AG20443 (cell line): Measurements from ENCODE around the gene COBL.

Source experiments
- DNase-seq: peaks from one replicate; pipeline ENCODE4 v3.0.0; 2012; ENCODE audit warnings: low spot score, mixed read lengths

COBL gene

DNA sequence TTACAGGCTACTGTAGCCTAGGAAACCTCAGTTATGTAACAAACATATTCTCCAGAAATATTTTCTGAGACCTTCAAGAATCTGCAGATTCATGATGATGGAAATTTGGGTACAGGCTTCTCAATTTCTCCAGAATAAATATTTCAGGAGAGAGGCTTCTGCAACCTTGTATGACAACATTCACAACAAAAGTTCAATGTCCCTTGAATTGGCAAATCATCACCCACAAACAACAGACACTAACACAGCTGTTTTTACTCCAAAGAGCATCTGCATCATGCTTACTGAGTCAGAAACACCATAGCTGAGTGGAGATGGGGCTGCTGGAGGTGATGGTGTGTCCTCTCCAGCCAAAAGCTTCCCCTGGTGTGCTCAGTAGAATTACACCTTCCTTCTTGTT lies 9.3 kb upstream of the COBL start:
- DNase-seq, result no peak

DNA sequence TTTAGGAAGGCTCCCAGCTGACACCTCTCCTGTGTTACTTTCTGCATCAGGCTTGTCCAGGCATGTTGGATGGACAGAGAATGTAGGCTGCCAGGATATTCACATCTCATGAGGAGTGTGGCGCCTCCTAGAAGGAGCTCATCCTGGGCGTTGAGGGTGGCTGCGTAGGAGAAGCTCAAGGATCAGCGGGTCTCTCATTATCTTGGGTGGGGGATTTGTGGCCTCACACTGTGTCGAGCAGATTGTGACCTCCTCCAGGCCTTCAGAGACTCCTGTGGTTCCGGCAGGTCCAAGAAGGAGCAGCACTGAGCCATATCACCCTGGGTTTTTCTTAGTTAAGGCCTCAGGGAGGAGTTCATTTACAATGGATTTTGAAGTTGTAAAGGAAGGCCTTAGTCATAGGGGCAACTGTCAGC lies 8.7 kb upstream of the COBL start:
- DNase-seq, result no peak

DNA sequence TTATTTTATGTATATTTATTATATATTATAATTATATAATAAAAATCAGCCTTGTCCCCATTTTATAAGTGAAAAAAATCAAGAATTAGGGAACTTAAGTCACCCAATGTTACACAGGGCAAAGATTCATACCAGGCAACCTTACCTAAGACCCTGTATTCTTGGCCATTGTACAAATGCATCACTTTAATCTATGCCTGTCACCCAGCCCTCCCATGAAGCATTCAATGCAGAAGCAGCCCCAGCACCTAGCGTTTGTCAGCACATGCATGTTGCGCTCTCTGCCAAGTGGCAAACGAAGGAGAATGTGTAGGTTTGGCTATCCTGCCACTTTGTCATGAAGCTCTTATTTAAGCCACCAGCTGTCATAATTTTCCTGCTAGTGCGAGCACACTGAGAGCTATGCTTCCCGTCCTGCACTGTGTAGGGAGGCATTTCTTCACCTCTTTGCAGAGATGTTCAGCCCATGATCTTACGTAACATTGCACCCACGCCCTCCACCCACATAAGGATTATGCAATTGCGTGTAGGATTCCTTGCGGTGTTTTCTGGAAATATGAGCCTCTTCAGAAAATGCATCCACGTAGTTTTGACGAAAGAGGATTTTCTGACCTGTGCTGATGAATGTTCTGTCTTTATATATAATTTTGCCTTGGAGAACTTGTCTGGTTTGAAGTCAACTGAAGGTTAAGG lies 7.7 kb upstream of the COBL start:
- no peak for DNase-seq

DNA sequence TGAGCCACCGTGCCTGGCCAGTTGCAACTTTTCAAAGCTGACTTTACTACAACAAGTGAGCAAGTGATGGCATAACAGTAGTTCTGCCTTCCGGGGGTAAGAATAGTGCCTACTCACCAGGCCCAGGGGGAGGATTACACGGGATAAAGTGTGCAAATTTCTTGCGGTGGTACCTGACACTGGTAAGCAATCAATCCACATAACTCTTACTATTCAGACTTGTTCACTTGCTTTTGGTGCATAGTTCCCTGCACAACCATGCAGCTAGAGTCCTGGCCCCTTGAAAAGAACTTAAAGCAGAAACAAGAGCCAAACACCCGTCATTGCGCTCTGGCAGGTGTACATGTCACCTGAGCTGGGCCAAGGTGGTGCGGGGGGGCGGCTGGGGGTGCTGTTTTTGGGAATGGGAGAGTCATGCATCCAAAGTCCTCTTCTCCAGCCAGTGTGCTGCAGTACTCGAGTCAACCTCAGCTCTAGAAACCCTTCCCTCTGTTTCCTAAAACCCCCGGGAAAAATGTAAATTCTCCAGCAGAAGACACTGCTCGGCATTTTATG lies 5.4 kb upstream of the COBL start:
- DNase-seq, result no peak

DNA sequence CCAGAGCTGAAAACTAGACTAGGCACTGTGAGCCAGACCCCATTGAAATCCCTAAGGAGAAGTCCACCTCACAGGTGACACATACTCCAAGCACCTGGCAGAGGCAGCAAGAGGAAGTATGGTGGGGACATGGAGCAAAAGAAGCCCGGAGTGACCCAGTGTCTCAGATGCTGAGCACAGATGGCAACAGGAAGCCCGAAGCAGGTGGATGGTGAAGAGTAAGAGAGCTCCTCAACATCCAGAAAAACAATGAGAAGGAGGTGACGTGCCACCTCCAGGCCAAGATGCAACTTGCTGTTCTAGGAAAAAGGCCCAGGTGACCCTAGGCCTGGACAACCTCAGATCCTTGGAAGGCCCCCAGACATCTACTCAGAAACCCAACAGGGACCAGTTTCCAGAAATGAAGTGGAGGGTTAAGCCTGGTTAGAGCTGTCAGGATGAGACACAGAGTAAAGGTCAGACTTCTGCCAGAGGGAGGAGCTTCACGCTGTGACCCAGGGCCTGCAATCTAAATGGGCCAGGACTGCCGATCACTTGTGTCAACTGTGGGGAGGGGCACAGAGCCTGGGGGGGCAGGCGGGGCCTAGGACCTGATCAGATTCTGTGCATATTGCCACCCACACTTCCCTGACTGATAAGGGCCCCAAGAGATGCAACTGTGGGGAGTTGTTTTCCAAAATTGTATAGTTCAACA lies 2.4 kb upstream of the COBL start:
- no peak for DNase-seq

DNA sequence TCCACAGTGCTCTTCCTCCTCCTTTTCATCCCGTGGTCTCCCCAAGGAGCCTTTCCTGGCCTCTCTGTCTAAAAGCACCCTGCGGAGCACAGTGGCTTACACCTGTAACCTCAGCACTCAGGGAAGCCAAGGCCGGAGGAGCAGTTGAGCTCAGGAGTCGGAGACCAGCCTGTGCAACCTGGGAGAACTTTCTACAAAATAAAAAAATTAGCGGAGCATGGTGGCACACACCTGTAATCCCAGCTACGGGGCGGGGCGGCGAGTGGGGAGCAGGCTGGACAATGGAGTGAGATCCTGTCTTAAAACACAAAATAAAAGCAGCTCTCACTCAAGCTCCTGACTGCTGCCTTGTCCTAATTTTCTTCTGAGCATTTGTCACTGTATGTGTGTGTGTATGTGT lies 1.4 kb upstream of the COBL start:
- no peak for DNase-seq

DNA sequence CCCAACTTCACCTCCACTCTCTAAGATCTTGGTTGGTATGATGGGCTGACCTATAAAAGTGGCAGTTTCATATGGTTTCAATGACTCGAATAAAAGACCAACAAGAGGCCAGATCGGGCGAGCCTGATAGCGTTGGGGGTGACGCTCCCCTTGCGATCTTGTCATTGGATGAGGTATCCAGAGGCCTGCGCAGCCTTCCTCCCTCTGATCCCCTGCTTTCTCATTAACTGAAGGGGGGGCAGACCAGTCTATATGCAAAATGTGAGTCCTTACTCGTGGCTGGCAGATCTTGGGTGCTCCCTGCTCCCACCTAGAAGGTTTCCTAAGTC lies 937 bp upstream of the COBL start:
- DNase-seq, result no peak

DNA sequence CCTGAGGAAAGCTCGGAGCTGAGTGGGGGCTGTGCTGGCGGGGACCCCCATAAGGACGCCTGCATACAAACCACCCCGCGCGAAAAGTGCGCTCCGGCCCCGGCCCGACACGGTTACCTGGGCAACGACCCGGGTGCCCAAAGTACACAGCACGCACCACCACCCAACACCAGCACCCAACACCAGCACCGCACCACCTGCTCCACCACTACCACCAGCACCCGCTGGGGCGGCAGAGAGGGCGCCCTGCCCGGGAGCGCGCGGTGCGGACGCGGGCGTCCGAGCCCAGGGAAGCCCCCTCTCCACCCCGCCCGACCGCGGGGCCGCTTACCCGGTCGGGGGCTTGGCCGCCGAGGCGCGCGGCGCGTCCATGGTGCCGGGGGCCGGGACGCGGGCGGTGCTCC lies 345 bp downstream of the COBL start:
- no peak for DNase-seq

DNA sequence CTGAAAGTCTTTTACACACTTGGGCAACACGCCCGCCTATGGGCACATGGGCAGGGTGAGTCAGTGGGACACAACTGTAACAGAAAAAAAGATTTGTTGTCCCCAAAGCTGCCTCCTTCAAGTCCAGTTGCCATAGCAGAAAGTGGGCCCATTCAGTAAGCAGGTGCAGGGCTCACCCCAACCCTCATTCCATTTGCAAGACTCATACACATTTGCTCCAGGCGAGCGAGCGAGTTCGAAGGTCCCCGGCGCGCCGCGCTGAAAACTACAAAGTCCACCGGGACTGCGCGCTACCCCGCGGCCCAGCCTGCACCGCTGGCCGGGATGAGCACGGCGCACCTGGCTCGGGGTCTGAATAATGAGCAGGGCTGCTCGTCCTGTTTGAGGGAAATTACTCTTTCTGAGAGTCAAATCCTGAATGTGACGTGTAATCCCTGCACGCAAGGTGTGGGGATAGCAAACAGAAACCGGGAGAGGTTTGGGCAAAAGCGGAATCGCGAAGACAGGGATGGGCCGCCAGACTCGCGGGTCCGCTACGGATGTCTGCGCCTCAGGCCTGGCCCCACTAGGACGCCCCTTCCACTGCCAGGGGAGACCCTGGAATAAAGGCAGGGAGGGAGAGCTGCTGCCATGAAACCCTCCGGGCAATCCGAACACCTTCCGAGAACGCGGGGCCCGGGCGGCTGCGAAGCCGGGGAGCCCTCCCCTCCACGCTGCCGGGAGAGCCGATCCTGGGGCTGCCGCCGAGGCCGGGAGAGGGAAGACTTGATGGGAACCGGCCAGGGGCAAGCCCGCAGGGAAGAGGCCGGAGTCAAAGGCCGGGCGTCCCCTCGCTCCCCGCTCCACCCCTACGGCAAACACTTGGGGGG lies 982 bp downstream of the COBL start:
- DNase-seq, result peak; percentile 24

DNA sequence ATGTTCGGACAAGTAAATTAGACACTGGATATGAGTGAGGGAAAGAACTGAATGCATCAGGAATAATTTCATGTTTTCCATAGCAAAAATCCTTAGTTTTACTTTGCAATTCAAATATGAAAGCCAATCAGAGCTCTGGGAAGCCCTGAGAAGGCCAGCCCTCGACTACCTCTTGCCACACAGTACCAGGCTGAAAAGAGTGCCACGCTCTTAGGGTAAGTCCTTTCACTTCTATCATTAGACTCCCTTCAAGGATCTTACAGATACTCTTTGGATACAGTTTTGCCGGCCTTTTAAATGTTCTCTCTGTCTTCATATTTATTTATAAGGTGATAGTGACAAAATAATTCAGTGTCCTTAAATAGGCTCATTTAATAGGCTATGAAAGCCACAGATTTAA lies 1.9 kb downstream of the COBL start:
- no peak for DNase-seq

DNA sequence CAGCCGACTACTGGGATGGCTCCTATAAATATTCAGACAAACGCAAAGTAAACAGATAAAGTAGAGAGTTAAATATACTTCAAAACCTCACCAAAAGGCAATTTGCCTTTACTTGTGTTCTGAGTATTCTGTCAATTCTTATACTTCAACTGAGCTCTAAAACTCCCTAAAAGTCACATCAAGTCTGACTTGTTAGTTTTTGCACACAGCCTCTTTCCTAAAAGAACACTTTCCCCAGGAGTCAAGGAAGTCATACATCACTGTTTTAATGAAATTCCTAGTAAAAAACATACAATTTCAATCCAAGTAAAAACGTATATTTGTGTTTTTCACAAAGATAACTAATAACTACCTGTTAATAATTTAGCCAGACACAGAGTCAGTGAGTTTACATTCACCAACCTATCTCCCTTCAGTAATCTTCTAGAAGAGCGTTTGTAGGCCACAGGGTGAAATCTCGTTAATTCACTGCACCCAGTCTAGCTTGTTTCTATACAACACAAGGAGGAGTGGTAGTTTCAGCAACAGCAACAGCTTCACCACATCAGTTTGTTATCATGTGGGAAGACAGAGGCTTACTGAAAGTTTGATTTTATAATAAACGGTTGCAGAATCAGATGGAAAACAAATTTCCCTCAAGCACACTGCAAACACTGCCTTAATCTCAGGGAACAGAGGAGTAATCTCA lies 2.7 kb downstream of the COBL start:
- DNase-seq, result no peak

DNA sequence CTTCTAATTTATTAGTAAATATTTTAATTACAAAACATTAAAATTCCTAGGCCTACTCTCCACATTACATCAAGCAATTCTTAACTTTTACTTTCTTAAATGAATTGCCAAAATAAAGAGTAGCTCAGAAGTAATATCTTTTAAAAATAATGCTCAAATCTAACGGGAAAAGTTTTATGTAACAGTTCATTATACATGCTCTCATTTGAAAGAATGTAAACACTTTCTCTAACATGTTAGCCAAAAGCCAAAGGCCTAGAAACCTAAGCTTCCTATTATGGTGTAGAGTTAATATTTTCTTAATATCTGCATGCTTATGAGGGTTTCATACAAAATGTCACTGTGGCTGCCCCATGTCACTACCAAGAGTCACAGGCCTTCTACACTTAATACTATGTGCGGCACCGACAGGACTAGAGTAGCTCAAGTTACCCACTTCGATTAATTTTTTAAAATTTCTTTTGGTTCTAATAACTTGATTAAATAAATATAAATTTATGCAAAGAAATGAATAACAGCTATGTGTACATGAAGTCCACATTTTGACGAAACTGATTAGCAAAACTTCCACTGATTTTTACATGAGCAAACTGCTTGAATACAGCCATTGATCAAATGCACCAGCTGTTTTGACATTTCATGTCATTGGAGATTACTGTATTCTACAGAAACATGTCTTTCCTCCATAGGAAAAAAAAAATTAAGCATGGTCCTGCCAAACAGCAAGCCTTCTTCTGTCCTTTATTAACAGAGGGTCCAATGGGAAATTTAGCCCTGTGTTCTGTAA lies 3.5 kb downstream of the COBL start:
- DNase-seq, result no peak

DNA sequence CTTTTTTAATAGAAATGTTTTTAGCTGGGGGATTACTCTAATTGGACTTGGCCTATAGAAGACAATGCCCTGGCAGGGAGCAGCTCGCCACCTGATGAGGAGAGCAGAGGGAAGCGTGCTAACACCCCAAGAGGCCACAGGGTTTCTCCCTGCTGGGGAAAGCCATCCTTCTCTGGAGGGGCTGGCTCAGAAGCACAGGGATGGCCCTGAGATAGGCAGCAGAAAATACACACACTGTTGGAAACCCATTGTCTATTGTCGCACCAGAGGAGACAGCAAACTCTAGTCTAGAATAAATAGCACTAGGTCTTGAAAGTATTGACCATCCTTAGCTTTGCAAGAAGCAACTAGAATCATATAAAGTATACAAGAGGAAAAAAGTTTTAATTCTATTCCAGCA lies 5.4 kb downstream of the COBL start:
- DNase-seq, result no peak

DNA sequence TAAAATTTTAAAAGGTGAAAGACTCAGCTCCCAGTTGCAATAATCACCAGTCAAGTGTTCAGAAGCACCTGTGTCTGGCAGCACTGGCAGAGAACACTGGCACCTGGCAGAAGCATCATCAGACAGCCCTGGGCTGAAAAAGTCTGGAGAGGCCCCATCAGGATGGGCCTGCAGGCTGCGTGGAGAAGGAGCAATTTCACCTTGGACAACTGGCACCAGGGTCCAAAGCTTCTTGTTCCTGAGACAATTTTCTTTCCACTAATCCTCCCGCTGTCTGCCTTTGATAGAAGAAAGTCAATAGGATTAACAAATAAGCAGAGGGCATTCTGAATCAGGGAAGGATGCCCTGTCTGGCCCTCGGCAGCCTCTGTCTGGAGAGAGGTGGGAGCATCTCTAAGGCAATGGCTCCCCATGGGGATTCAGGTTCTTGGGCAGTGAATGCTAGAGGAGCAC lies 6.5 kb downstream of the COBL start:
- no peak for DNase-seq

DNA sequence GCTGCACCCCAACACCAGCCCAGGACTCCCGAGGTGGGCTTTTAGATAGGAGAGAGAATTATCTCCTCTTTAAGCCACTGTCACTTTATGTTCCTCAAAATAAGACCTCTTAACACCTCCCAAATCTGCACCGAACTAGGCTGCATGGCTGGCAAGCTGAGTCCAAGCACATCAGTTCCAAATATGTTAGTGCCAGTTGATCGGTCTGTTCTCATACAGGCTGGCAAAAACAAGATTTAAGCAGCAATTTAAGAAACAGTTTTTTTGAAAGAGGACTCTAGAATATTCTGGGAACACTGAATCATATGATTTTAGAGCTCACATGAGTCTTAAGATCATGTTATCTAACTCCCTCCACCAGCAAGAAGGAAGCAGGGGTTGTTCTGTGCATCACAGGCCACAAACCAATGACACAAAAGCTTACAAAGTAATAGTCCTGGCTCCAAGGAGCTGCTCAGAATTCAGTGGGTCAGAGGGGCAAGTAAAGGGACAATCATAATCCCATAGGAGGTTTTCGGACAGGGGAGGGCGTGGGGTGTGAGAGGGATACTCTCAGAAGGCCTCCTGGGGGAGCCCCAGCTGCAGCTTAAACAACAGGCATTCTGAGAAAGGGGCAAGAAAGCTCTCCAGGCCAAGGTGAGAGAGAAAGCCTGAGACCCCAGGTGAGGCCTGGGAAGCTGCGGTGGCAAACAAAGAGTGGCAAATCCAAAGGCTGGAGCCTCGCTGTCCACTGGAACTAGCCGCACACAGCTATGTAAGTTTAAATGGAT lies 7.1 kb downstream of the COBL start:
- no peak for DNase-seq

DNA sequence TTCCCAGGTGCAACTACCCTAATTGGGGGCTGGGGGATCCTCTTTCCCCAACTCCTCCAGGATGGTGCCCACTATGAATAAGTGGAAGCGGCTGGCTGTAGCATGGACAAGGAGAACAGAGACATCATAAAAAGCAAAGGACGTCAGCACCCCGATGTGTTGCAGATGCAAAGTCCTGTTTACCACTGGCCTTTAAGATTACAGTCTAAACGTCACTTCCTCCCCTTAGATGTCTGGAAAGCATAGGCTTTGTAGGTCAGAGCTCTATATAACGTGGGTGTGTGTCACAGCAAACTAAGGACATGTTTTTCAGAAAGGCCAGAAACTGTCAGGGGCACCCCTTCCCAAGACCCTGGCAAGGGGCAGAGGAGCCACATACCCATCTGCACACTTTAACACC lies 7.9 kb downstream of the COBL start:
- no peak for DNase-seq

DNA sequence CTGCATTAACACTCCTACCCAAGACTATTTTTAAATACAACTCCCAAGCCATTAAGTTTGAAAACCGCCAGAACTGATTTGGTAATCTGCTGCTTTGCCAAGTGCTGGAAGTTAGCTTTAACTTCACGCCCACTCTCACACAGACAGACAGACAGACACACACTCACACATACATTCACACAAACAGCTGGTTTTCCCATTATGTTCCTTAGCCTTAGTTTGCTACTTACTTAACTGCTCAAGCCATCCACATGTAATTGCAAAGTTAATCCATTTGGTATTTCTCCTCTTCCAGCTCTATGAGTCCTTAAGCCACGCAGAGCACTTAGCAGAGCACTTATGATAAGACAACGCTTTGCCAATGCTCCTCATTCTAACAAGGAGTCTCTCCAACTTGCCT lies 8.3 kb downstream of the COBL start:
- DNase-seq, result no peak

DNA sequence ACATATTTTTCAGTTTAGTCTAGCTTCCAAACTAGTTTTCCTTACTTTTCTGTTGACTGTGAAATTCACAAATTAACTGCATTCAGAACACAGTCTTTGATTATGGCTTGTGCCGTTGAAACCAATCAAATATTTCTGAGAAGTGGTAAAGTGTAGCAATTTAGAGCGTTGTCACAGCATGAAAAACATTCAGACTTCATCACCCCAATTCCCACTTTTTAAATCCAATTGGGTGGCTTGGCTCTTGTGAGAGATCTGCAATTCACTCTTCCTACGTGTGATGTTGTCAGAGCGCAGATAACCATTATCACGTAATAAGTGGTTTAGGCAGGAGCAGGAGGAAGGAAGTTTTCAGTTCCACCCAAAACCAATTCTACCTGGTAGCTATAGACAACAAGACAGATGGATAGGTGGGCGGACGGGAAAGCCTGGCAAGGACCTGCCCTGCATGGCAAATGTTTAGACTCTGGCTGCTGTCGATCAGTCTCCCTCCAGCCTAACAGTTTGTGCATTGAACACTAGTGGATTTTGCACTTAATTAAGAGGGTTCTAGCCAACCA lies 8.9 kb downstream of the COBL start:
- DNase-seq, result no peak

DNA sequence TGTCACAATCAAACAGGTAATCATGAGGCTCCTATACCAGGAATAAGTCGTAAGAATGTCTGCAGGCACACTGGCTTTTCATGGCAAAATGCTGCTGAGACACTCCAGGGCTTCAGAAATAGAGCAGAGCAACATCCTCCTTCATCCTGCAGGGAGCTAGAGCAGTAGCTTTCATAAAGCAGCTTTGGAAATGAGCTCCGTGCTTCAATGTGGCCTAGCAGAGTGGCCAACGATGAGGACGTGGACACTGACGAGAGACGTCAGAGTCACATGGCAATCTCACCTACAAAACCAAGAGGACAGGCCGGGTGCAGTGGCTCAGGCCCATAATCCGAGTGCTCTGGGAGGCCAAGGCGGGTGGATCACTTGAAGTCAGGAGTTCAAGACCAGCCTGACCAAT lies 9.8 kb downstream of the COBL start:
- DNase-seq, result no peak

DNA sequence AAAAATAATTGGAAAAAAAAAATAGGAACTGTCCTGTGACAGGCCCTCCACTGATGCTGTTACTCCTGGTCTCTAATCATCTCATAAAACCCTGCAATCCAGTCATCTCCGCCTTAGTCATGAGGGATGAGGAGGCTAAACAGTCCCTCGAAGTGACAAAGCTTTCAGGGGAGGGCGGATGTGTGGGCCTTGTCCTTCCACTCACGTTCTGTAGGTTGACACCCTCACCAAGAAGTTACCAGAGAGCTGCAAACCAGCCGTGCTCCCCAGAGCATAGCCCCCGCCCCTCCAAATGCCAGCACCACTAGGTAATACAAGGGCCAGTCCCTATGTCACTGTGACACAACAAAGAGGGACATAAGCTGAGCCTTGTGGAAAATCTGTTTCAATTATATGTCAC lies 11.9 kb downstream of the COBL start:
- DNase-seq, result no peak
